Aorta (tissue), 5 donors: ENCODE data around the gene RHBDL1. TPM values are rescaled to one million over a fixed set of nuclear protein-coding genes. Genes with fewer than 3 reads are reported as not detected.

Source experiments
- ATAC-seq: fragments of 200-7000 bp; cut with Tn5 transposase; one replicate; pipeline ENCODE4 v1.9.1; 2022; ENCODE audit warnings: moderate library complexity; ENCODE audit not compliant: low FRiP score
- DNase-seq, 2 donors: peaks; one replicate each; pipeline ENCODE4 v3.0.0-alpha.2; 2020
- H3K27ac ChIP-seq, 2 donors: one replicate each; pipeline ENCODE4 v1.5.1; 2013; ENCODE audit warnings: low read length in 2 of 2, mild to moderate bottlenecking in 2 of 2, moderate library complexity in 2 of 2, control low read depth in 1 of 2, inconsistent platforms in 1 of 2, low read depth in 1 of 2
- H3K27me3 ChIP-seq, 2 donors: one replicate each; pipeline ENCODE4 v1.6.1; 2013; ENCODE audit warnings: control low read depth in 1 of 2, low read length in 1 of 2, mild to moderate bottlenecking in 1 of 2, moderate library complexity in 1 of 2; ENCODE audit not compliant: insufficient read depth in 2 of 2, control insufficient read depth in 1 of 2
- H3K36me3 ChIP-seq, 2 donors: one replicate each; pipeline ENCODE4 v1.6.1; 2013; ENCODE audit warnings: control low read depth in 1 of 2, low read length in 1 of 2, mild to moderate bottlenecking in 1 of 2; ENCODE audit not compliant: insufficient read depth in 2 of 2, control insufficient read depth in 1 of 2
- H3K4me1 ChIP-seq, 2 donors: one replicate each; pipeline ENCODE4 v1.6.1; 2013; ENCODE audit warnings: low read length in 2 of 2, control low read depth in 1 of 2, mild to moderate bottlenecking in 1 of 2, moderate library complexity in 1 of 2; ENCODE audit not compliant: insufficient read depth in 2 of 2, control insufficient read depth in 1 of 2
- H3K4me3 ChIP-seq, 2 donors: one replicate each; pipeline ENCODE4 v1.5.1; 2013; ENCODE audit warnings: low read length in 2 of 2, control low read depth in 1 of 2, mild to moderate bottlenecking in 1 of 2
- H3K9me3 ChIP-seq: one replicate; pipeline ENCODE4 v1.6.1; 2013; ENCODE audit warnings: mild to moderate bottlenecking, low read length; ENCODE audit not compliant: control insufficient read depth
- WGBS, 2 donors: extraction: QIAGEN DNeasy Blood & Tissue Kit; methylation state at CpG; one replicate each; pipeline ENCODE4 v1.1.7; 2013; 5-methylcytosine and 5-hydroxymethylcytosine counted together
- intact Hi-C, 2 donors: fragments of 100-400 bp; cut with DNase I; formaldehyde crosslinking; loops; one replicate each; pipeline versions ENCODE4 v1.14.2 to v1.15.0; 2022
- long read RNA-seq, 2 donors: library from polyadenylated mRNA; unstranded; transcript quantifications; one replicate each; pipeline ENCODE4 v2.0.0, GENCODE V29; 2020 to 2021
- polyA plus RNA-seq, 2 donors: library from polyadenylated mRNA; stranded (reverse); fragments of 200-250 nt; gene quantifications; one replicate each; pipeline ENCODE4 v1.2.3, GENCODE V29; 2013
- total RNA-seq, 2 donors: library from RNA; stranded (reverse); fragmentation: NEBNext Ultra II Directional; extraction: Animal tissue kit (Norgen Biotek cat#: 25700); gene quantifications; one replicate each; pipeline ENCODE4 v1.2.1, GENCODE V29; 2021
- donor health status: healthy with polysubstance abuse.
- donor health status: Bipolar disorder and iron deficiency.
- donor health status: DM: no; HTN: no; CAD: no.
- donor health status: DM: no; HTN: no; CAD: no.
- donor health status: DM: yes; HTN: yes; CAD: no.

The RHBDL1 gene
- total RNA-seq (1 to 10 TPM in 1 of 2 donors, under 1 TPM in 1; 0.88 to 1.3 TPM), polyA plus RNA-seq (1 to 10 TPM in 1 of 2 donors, not detected in 1; 1.5 TPM)
- long read RNA-seq, donor 1, partial matches to known transcripts = 1 of 1 reads
- long read RNA-seq, donor 1, other reads (novel, unspliced or antisense) = 0 of 1 reads
- long read RNA-seq, donor 2, partial matches to known transcripts = 0 of 2 reads
- long read RNA-seq, donor 2, other reads (novel, unspliced or antisense) = 1 of 2 reads

DNA sequence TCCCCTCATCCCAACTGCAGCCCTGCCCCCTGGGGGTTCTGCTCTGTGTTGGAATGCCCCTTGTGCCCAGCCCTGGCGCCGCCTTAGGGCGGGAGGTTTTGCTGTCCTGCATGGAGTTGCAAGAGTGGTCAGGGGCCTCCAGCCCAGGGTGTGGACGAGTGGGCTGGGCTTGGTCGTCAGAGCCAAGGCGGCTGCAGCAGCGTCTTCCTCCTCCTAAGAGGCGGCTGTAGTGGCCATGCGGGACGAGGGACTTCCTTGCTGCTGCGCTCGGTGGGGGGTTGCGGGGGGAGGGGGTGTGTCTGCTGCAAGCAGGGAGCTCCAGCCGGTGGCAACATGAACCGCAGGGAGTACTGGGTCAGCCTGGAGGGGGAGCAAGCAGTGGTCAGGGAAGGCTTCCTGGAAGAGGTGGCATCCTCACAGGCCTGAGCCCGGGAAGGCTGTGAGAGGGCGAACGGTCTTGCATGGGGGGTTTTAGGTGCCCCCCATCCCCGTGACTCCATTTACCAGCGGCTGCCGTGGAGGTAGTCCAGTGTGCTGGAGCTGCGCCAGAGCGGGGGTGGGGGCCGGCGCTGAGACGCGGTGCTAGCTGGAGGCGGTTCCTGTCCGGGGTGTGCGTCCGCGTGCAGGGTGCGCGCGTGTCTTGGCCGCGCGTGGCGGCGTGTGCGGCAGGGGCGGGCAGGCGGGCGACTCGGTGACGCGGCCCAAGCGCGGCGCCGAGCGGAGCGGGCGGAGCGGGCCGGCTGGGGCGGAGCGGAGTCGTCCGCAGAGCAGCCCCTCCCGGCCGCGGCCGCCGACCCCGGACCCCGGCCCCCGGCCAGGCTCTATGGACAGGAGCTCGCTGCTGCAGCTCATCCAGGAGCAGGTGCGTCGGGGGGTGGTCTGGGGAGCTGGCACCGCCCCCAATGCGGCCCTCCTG, at the start of gene RHBDL1:
RHBDL1 (plus strand) TSS at position 704 of the 916 bp plus-strand sequence; CDS start at position 824, 120 bp downstream.
- no peaks in the 10 kb centered on the region for H3K9me3 ChIP-seq
- no peaks in the 10 kb centered on the region for H3K27me3 ChIP-seq
- no peak within 1 kb of the TSS for H3K27ac ChIP-seq
- H3K36me3 ChIP-seq = peaks cover 0 to 14% of the 10 kb centered on the region in 2 donors
- H3K4me3 ChIP-seq = peak within 1 kb of the TSS in 1 of 2 donors; percentile 29
- intact Hi-C loops = no loop called here
- DNase-seq (no peak), ATAC-seq (no peak)
- no peaks in the 10 kb centered on the region for H3K4me1 ChIP-seq
- WGBS, 2 donors = 6 to 7% methylated on average over 43 to 73 of the region's 73 CpGs

DNA sequence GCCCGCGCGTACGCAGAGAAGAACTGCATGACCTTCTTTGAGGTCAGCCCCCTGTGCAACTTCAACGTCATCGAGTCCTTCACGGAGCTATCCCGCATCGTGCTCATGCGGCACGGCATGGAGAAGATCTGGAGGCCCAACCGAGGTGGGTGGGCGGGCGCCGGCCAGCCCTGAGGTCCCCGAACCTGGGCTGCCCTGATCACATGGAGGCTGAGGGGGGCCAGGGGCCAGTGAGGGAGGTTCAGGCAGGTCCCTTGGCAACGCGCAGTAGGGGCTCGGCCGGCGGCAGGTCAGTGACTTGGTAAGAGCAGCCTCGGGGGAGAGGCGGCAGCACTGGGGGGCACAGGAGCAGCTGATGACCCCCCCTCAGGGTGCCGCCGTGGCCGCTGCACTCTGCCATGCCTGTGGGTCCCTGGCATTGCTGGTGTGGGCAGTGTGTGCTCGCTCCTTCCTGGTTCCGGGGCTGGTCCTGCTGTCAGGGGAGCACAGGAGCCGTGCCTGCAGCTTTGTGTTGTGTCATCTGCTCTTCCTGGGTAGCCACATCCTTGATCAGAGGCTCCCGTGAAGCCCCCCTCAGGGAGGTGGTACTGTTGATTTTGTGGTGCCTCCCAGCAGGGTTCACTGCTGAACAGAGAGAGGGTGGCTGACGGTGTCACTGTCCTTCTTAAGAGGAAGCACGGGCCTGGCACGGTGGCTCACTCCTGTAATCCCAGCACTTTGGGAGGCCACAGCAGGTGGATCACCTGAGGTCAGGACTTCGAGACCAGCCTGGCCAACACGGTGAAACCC, 49.3 kb upstream of the RHBDL1 start:
- Histone ChIP-seq H3K4me1 (no peaks in the 10 kb centered on the region), H3K27me3 (no peaks in the 10 kb centered on the region), H3K36me3 (no peaks in the 10 kb centered on the region), H3K4me3 (no peak overlapping the region), H3K27ac (no peak overlapping the region), H3K9me3 (no peaks in the 10 kb centered on the region)
- WGBS, 2 donors = 93 to 96% methylated on average over 35 of the region's 35 CpGs
- intact Hi-C loops = no loop called here
- ATAC-seq (no peak), DNase-seq (peak in 1 of 2 donors; percentile 41)

DNA sequence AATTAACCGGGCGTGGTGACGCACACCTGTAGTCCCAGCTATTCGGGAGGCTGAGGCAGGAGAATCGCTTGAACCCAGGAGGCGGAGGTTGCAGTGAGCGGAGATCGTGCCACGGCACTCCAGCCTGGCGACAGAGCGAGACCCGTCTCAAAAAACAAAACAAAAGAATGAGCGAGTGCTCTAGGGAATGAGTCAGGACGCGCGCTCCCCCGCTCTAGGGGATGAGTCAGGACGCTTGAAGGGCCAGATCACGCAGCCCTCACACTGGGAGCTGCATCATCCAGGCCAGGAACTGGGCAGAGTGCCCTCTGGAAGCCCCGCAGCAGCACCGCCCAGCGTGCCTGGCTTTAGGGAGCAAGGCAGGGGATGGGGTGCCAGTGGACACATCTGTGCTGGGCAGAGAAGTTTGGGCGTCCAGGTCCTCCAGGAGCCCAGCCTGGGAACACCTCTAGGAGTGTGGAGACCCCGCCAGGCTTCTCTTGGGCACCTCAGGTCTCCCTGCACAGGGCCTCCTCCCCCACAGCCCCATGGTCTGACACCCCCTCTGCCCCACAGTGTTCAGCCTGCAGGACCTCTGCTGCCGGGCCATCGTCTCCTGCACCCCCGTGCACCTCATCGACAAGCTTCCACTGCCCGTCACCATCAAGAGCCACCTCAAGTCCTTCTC, 48.6 kb upstream of the RHBDL1 start:
- DNase-seq = peak; percentile 68 to 81
- intact Hi-C loops = no loop called here
- ATAC-seq = no peak
- Histone ChIP-seq H3K27me3 (no peaks in the 10 kb centered on the region), H3K4me3 (no peak overlapping the region), H3K36me3 (no peaks in the 10 kb centered on the region), H3K27ac (no peak overlapping the region), H3K4me1 (no peaks in the 10 kb centered on the region), H3K9me3 (no peaks in the 10 kb centered on the region)
- 85 to 86% methylated on average over 27 to 29 of the region's 29 CpGs for WGBS, 2 donors

DNA sequence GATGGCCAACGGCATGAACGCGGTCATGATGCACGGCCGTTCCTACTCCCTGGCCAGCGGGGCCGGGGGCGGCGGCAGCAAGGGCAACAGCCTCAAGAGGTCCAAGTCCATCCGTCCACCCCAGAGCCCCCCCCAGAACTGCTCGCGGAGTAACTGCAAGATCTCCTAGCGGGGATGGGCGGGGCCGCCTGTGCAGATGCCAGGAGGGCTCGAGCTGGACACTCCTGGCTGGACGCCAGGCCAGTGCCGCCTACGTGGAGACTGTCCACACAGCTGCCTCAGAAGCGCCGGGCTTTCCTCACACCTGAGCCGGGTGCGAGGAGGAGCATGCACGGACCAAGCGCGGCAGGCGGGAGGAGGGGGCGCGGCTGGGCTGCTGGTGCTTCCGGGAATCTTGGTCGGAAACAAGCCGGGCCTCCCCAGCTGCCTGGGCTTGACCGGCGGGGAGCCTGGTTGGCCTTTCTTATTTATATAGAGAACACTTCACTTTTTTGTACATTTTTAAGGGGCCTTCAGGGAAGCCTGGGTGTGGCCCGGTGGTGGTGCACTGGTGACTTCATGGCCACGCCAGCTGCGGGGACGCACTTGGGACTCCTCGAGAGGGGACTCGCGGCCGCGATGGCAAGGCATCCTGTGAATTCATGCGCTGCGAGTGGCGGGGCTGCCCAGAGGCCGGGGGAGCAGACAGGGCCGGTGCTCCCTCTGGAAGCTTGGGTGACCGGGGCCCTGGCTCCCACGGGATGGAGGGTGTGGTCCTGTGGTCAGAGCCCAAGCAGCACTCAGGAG, 47.8 kb upstream of the RHBDL1 start:
- DNase-seq (peak; percentile 56 to 75), ATAC-seq (no peak)
- H3K27me3 ChIP-seq = no peaks in the 10 kb centered on the region
- no peaks in the 10 kb centered on the region for H3K4me1 ChIP-seq
- H3K4me3 ChIP-seq = no peak overlapping the region
- H3K36me3 ChIP-seq = no peaks in the 10 kb centered on the region
- intact Hi-C loops = no loop called here
- WGBS, 2 donors = 85 to 88% methylated on average over 50 of the region's 50 CpGs
- H3K27ac ChIP-seq = no peak overlapping the region
- no peaks in the 10 kb centered on the region for H3K9me3 ChIP-seq

DNA sequence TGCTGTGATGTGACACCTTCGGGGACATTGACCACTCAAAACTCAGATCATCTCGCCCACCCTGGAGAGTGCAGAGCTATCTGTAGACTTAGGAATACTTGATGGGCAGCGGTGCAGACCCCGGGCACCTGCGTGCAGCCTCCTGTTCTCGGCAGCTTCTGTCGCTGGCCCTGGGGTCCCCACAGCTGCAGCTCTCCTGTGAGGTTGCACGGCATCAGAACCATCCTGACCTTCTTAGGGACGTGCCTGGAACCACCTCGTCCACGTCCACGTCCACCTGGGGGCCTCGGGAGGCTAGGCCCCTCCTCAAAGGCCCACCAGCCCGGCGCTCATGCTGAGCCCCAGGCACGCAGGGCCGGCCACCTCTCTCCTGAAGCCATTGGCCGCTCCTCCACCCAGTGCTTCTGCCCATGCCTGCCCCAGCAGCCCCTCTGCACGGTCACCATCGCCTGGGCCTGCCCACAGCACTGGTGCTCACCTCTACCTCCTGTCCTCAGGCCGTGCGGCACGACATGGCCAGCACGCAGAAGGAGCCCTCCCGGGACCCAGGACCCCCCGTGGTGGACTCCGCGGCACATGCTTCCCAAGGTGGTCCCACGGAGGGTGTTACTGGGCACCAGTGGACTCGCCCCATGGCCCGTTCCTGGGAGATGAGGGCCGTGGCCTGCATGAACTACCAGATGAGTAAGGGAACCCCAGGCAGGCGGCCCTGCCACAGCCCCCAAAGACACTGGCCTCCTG, 47.0 kb upstream of the RHBDL1 start:
- H3K27ac ChIP-seq = no peak overlapping the region
- no peak for ATAC-seq
- WGBS, 2 donors = 90% methylated on average over 33 of the region's 33 CpGs

DNA sequence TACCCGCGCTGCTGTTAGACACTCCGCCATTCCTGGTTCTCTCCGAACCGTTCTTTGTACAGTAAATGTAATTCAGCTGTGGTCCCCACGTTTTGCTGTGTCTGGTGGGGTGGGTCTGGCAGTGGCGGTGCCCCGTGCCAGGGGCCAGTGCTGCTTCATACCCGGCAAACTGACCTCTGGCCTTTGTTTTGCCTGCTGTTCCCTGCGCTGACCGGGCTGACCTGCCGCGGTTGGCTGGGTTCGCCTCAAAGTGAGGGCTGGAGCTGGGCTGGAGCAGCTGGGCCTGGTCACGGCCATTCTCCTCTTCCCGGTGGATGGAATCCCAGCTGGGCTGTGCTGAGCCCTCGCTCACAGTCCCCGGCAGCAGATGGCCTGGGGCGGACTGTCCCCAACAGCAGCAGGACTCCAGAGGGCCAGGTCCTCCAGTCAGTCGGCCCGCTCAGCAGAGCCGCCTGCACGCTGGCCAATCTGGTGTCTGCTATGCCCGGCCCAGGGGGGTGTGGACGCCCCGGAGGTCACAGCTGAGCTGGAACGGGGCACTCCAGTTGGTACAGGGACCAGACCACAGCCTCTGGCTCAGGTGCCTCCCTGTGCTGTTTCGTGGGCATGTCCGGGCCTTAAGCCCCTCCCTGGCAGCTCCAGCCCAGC, 46.2 kb upstream of the RHBDL1 start:
- Histone ChIP-seq H3K27me3 (no peaks in the 10 kb centered on the region), H3K36me3 (peaks cover 0 to 2% of the 10 kb centered on the region in 2 donors), H3K4me3 (no peak overlapping the region), H3K4me1 (no peaks in the 10 kb centered on the region), H3K27ac (no peak overlapping the region), H3K9me3 (no peaks in the 10 kb centered on the region)
- ATAC-seq (peak; percentile 8), DNase-seq (peak in 1 of 2 donors; percentile 45)
- 71 to 73% methylated on average over 29 of the region's 29 CpGs for WGBS, 2 donors
- intact Hi-C loops = no loop called here

More for the DNA sequence above, 47.0 kb upstream of the RHBDL1 start:
- intact Hi-C loops = no loop called here
- Histone ChIP-seq H3K9me3 (no peaks in the 10 kb centered on the region), H3K4me1 (no peaks in the 10 kb centered on the region), H3K27me3 (no peaks in the 10 kb centered on the region), H3K4me3 (no peak overlapping the region), H3K36me3 (no peaks in the 10 kb centered on the region)
- DNase-seq = peak in 1 of 2 donors; percentile 50

DNA sequence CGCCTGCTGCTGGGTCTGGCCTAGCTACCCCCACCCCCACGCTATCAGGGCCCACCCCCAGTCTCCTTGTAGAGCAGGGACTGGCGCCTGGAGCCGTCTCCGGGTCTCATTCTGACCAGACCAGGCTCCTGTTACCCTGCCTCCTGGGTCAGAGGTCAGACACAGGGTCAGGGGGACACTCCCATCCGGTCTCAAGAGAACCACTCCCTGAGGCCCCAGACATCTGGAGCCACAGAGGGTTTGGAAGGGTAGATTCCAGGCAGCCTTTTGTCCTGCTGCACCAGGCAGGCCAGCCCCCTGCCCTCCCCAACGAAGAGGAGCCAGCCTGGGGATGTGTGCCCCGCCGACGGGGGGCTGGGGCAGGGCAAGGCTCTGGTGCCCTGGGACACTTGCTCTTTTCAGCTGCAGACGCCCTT, 45.6 kb upstream of the RHBDL1 start:
- WGBS, 2 donors = 51 to 65% methylated on average over 11 of the region's 11 CpGs
- Histone ChIP-seq H3K36me3 (peaks cover 0 to 2% of the 10 kb centered on the region in 2 donors), H3K27me3 (no peaks in the 10 kb centered on the region), H3K4me1 (no peaks in the 10 kb centered on the region), H3K9me3 (no peaks in the 10 kb centered on the region), H3K4me3 (no peak overlapping the region), H3K27ac (no peak overlapping the region)
- intact Hi-C loops = no loop called here
- ATAC-seq (no peak), DNase-seq (no peak)
